K562 (cell line): ENCODE data around the gene LPIN1. TPM values are rescaled to one million over a fixed set of nuclear protein-coding genes. Genes with fewer than 3 reads are reported as not detected.

Source experiments
- BMI1 ChIP-seq: fragments of 150-350 bp; IDR thresholded peaks from 2 replicates; pipeline ENCODE4 v1.6.1; 2014; ENCODE audit warnings: low read length
- CCAR2 ChIP-seq: fragments of 200-400 bp; formaldehyde crosslinking; IDR thresholded peaks from 2 replicates; pipeline ENCODE4 v1.6.1; 2017; ENCODE audit warnings: mild to moderate bottlenecking, low read depth, low read length
- CSDE1 ChIP-seq, 2 experiments: fragments of 450-650 bp; IDR thresholded peaks; 2 replicates each; pipeline ENCODE4 v1.6.1; 2016; ENCODE audit warnings: mild to moderate bottlenecking in 1 of 2
- DNMT1 ChIP-seq: fragments of 450-650 bp; IDR thresholded peaks from 2 replicates; pipeline ENCODE4 v1.6.1; 2016; ENCODE audit warnings: antibody characterized with exemption, mild to moderate bottlenecking
- RAD21 ChIP-seq, 2 experiments: fragments of 250-450 bp in 1 of 2; fragments of 450-650 bp in 1 of 2; sonication (Bioruptor Pico) in 1 of 2; formaldehyde crosslinking in 1 of 2; IDR thresholded peaks in 1 of 2; conservative IDR thresholded peaks in 1 of 2; 2 replicates each; pipeline versions ENCODE4 v1.4.0 to v1.8.0; 2020 to 2022; ENCODE audit warnings: mild to moderate bottlenecking in 2 of 2, moderate library complexity in 1 of 2
- SAFB ChIP-seq: fragments of 200-400 bp; formaldehyde crosslinking; IDR thresholded peaks from 2 replicates; pipeline ENCODE4 v1.6.1; 2017; ENCODE audit warnings: low read depth, low read length, borderline replicate concordance
- SETDB1 ChIP-seq: IDR thresholded peaks from one replicate; pipeline ENCODE4 v1.6.1; 2012; ENCODE audit warnings: low read length, control low read depth, inconsistent platforms
- TRIM28 ChIP-seq: fragments of 450-650 bp; IDR thresholded peaks from 2 replicates; pipeline ENCODE4 v1.6.1; 2017
- ZNF23 ChIP-seq: fragments of 250-450 bp; sonication (Bioruptor Pico); IDR thresholded peaks from 2 replicates; pipeline ENCODE4 v1.4.0; 2020; ENCODE audit warnings: mild to moderate bottlenecking
- ZNF717 ChIP-seq: fragments of 250-450 bp; sonication (Bioruptor Pico); IDR thresholded peaks from 2 replicates; pipeline ENCODE4 v1.5.0; 2021
- polyA plus RNA-seq, 8 experiments: library from polyadenylated mRNA; depleted of rRNA in 4 of 8; stranded (reverse) in 5 of 8; unstranded in 3 of 8; fragments of >200 nt; fragmentation: Nextera tagmentation in 2 of 8; fragmentation: Illumina TruSeq in 1 of 8; extraction: Ambion mirVana in 2 of 8; extraction: Trizol in 1 of 8; gene quantifications; 2 replicates each; pipeline versions ENCODE4 v1.2.1 to v1.2.3, GENCODE V29; 2011 to 2014; ENCODE audit warnings: inconsistent platforms in 1 of 8, missing spikeins in 1 of 8
- total RNA-seq, 7 experiments: library from RNA; depleted of rRNA in 6 of 7; stranded (reverse); fragments of >200 nt in 6 of 7; fragmentation: Illumina TruSeq in 2 of 7; extraction: Trizol in 2 of 7; gene quantifications; 2 replicates each; pipeline versions ENCODE4 v1.2.1 to v1.2.3, GENCODE V29; 2011 to 2021; ENCODE audit warnings: low replicate concordance in 1 of 7
- TF ChIP-seq, protein P1 (sequence below), 2 experiments: fragments of 450-650 bp in 1 of 2; IDR thresholded peaks; 2 replicates each; pipeline ENCODE4 v1.6.1; 2011 to 2017; ENCODE audit warnings: low read depth in 2 of 2, antibody characterized with exemption in 1 of 2, borderline replicate concordance in 1 of 2, low read length in 1 of 2, mild to moderate bottlenecking in 1 of 2, mixed read lengths in 1 of 2; ENCODE audit not compliant: control insufficient read depth in 1 of 2
- TF ChIP-seq, protein P2 (sequence below): IDR thresholded peaks from 2 replicates; pipeline ENCODE4 v1.6.1; 2016; ENCODE audit warnings: missing genetic modification characterization, missing compliant biosample characterization
- TF ChIP-seq, protein P3 (sequence below): sonication (generic); formaldehyde crosslinking; IDR thresholded peaks from 2 replicates; pipeline ENCODE4 v1.9.0; 2022; ENCODE audit warnings: mild to moderate bottlenecking, missing genetic modification reagents
- TF ChIP-seq, protein P4 (sequence below): fragments of 200-800 bp; sonication (Bioruptor generic); IDR thresholded peaks from 2 replicates; pipeline ENCODE4 v1.6.1; 2017; ENCODE audit warnings: missing genetic modification characterization, missing compliant biosample characterization
- TF ChIP-seq, protein P5 (sequence below): sonication (generic); formaldehyde crosslinking; IDR thresholded peaks from 2 replicates; pipeline ENCODE4 v1.8.1; 2023; ENCODE audit warnings: mild to moderate bottlenecking, missing genetic modification reagents
- TF ChIP-seq, protein P6 (sequence below): sonication (generic); formaldehyde crosslinking; IDR thresholded peaks from 2 replicates; pipeline ENCODE4 v1.4.0; 2020; ENCODE audit warnings: mild to moderate bottlenecking, missing genetic modification reagents

LPIN1 gene
- total and polyA plus RNA-seq, 9 of the 15 experiments (the other 6 are each of a cell fraction or from before 2014, with no cell fraction given): 9.2 to 84.0 (median 27.8) TPM

DNA sequence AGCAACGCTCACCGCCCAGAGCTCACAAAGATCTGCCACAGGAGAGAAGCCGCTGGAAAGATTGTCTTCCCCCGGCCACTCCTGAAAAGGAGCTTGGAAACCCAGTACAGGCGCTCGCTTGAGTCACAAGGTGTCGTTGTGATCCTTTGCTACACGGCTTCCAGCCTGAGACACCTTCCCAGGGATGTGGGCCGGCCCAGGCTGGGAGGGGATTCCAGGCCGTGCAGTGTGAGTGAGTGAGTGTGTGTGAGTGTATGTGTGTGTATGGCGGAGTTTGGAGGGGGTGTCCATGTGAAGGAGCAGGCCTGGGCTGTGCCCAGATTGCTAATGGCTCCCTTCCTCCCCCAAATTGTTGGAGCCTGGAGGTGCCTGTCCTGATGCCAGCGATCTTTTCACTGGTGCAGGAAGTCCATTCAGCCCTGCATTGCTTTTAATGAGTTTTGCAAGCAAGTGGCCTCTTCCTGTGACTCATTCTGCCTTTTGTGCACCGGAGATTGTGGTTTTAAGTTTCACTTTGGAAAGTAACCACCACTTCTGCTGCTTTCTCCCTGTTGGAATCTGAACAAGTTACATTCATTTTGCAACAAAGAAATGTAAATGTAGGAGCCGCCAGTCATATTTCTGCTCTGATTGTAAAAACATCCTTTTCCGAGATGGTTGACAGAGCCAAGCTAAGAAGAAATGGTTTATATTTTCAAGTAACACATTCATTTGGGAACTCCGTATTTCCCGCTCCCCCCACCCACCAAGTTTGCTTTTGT lies 83.7 kb downstream of the LPIN1 start (continued):
- TF ChIP-seq, protein P1, sequence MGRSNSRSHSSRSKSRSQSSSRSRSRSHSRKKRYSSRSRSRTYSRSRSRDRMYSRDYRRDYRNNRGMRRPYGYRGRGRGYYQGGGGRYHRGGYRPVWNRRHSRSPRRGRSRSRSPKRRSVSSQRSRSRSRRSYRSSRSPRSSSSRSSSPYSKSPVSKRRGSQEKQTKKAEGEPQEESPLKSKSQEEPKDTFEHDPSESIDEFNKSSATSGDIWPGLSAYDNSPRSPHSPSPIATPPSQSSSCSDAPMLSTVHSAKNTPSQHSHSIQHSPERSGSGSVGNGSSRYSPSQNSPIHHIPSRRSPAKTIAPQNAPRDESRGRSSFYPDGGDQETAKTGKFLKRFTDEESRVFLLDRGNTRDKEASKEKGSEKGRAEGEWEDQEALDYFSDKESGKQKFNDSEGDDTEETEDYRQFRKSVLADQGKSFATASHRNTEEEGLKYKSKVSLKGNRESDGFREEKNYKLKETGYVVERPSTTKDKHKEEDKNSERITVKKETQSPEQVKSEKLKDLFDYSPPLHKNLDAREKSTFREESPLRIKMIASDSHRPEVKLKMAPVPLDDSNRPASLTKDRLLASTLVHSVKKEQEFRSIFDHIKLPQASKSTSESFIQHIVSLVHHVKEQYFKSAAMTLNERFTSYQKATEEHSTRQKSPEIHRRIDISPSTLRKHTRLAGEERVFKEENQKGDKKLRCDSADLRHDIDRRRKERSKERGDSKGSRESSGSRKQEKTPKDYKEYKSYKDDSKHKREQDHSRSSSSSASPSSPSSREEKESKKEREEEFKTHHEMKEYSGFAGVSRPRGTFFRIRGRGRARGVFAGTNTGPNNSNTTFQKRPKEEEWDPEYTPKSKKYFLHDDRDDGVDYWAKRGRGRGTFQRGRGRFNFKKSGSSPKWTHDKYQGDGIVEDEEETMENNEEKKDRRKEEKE (IDR thresholded peaks at IDR 0.05; ENCODE audit: borderline replicate concordance in 1 of 2, control insufficient read depth in 1 of 2, low read depth in 2 of 2, low read length in 1 of 2): 0 out of 4 replicates have a peak, but pooled peaks of 1 of the 2 experiments have one; percentile 12
- TF ChIP-seq CSDE1 (IDR thresholded peaks at IDR 0.05): no peak
- TF ChIP-seq, protein P2, sequence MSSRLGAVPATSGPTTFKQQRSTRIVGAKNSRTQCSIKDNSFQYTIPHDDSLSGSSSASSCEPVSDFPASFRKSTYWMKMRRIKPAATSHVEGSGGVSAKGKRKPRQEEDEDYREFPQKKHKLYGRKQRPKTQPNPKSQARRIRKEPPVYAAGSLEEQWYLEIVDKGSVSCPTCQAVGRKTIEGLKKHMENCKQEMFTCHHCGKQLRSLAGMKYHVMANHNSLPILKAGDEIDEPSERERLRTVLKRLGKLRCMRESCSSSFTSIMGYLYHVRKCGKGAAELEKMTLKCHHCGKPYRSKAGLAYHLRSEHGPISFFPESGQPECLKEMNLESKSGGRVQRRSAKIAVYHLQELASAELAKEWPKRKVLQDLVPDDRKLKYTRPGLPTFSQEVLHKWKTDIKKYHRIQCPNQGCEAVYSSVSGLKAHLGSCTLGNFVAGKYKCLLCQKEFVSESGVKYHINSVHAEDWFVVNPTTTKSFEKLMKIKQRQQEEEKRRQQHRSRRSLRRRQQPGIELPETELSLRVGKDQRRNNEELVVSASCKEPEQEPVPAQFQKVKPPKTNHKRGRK: no peak
- TF ChIP-seq SETDB1: no peak
- TF ChIP-seq, protein P3, sequence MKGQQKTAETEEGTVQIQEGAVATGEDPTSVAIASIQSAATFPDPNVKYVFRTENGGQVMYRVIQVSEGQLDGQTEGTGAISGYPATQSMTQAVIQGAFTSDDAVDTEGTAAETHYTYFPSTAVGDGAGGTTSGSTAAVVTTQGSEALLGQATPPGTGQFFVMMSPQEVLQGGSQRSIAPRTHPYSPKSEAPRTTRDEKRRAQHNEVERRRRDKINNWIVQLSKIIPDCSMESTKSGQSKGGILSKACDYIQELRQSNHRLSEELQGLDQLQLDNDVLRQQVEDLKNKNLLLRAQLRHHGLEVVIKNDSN: no peak
- TF ChIP-seq, protein P4, sequence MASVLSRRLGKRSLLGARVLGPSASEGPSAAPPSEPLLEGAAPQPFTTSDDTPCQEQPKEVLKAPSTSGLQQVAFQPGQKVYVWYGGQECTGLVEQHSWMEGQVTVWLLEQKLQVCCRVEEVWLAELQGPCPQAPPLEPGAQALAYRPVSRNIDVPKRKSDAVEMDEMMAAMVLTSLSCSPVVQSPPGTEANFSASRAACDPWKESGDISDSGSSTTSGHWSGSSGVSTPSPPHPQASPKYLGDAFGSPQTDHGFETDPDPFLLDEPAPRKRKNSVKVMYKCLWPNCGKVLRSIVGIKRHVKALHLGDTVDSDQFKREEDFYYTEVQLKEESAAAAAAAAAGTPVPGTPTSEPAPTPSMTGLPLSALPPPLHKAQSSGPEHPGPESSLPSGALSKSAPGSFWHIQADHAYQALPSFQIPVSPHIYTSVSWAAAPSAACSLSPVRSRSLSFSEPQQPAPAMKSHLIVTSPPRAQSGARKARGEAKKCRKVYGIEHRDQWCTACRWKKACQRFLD (CRISPR knock-in tag): no peak
- peak; percentile 65 for TF ChIP-seq TRIM28
- no peak for TF ChIP-seq SAFB
- no peak for TF ChIP-seq ZNF23 (CRISPR knock-in tag)
- TF ChIP-seq, protein P5, sequence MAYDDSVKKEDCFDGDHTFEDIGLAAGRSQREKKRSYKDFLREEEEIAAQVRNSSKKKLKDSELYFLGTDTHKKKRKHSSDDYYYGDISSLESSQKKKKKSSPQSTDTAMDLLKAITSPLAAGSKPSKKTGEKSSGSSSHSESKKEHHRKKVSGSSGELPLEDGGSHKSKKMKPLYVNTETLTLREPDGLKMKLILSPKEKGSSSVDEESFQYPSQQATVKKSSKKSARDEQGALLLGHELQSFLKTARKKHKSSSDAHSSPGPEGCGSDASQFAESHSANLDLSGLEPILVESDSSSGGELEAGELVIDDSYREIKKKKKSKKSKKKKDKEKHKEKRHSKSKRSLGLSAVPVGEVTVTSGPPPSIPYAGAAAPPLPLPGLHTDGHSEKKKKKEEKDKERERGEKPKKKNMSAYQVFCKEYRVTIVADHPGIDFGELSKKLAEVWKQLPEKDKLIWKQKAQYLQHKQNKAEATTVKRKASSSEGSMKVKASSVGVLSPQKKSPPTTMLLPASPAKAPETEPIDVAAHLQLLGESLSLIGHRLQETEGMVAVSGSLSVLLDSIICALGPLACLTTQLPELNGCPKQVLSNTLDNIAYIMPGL (CRISPR knock-in tag): no peak
- no peak for TF ChIP-seq BMI1
- TF ChIP-seq, protein P6, sequence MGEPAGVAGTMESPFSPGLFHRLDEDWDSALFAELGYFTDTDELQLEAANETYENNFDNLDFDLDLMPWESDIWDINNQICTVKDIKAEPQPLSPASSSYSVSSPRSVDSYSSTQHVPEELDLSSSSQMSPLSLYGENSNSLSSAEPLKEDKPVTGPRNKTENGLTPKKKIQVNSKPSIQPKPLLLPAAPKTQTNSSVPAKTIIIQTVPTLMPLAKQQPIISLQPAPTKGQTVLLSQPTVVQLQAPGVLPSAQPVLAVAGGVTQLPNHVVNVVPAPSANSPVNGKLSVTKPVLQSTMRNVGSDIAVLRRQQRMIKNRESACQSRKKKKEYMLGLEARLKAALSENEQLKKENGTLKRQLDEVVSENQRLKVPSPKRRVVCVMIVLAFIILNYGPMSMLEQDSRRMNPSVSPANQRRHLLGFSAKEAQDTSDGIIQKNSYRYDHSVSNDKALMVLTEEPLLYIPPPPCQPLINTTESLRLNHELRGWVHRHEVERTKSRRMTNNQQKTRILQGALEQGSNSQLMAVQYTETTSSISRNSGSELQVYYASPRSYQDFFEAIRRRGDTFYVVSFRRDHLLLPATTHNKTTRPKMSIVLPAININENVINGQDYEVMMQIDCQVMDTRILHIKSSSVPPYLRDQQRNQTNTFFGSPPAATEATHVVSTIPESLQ (CRISPR knock-in tag): no peak
- TF ChIP-seq CCAR2: no peak
- no peak for TF ChIP-seq ZNF717 (CRISPR knock-in tag)
- peak; percentile 92 for TF ChIP-seq RAD21 (CRISPR knock-in tag; conservative IDR thresholded peaks at IDR 0.05 in 1 of 2, IDR thresholded peaks at IDR 0.05 in 1 of 2)
- no peak for TF ChIP-seq DNMT1
